ENCODE results near the gene AKNA. TPM values are rescaled to one million over a fixed set of nuclear protein-coding genes. Genes with fewer than 3 reads are reported as not detected.
A peak's percentile ranks its signal among the peaks of the same experiment; 100 is the strongest.

Gene AKNA
- total RNA-seq, 1 donor from 2014 or later: 24.6 TPM

GRCh38 chr9:114296338-114296737 is 91.4 kb downstream of the AKNA start:
- no peak overlapping the region for H3K4me3 Mint-ChIP-seq (ENCODE audit: low read depth)
- peaks cover 64% of the 10 kb centered on the region for H3K36me3 Mint-ChIP-seq (ENCODE audit: insufficient read depth)
- TF ChIP-seq CTCF (IDR thresholded peaks at IDR 0.05; ENCODE audit: unreplicated experiment): no peak
- no peaks in the 10 kb centered on the region for H3K4me1 Mint-ChIP-seq (ENCODE audit: low read depth)
- H3K27ac Mint-ChIP-seq: no peak overlapping the region
- no peaks in the 10 kb centered on the region for H3K27me3 Mint-ChIP-seq
- peaks cover 20% of the 10 kb centered on the region for H3K9me3 Mint-ChIP-seq (ENCODE audit: low read depth)
- no peak for DNase-seq (ENCODE audit: low spot score, unreplicated experiment)

- H3K27me3 Mint-ChIP-seq: no peaks in the 10 kb centered on the region
- no peak for TF ChIP-seq CTCF (IDR thresholded peaks at IDR 0.05; ENCODE audit: unreplicated experiment)
- peaks cover 1% of the 10 kb centered on the region for H3K4me1 Mint-ChIP-seq (ENCODE audit: low read depth)
- H3K9me3 Mint-ChIP-seq (ENCODE audit: low read depth): peaks cover 20% of the 10 kb centered on the region
- H3K4me3 Mint-ChIP-seq (ENCODE audit: low read depth): no peak overlapping the region
- H3K27ac Mint-ChIP-seq: no peak overlapping the region
- DNase-seq (ENCODE audit: low spot score, unreplicated experiment): no peak
- H3K36me3 Mint-ChIP-seq (ENCODE audit: insufficient read depth): peaks cover 64% of the 10 kb centered on the region
Measured at GRCh38 chr9:114294664-114295063, 93.1 kb downstream of the AKNA start.

- Mint-ChIP-seq H3K27ac (no peak overlapping the region), H3K27me3 (no peaks in the 10 kb centered on the region), H3K4me1 (ENCODE audit: low read depth) (peaks cover 1% of the 10 kb centered on the region), H3K36me3 (ENCODE audit: insufficient read depth) (peaks cover 51% of the 10 kb centered on the region), H3K4me3 (ENCODE audit: low read depth) (no peak overlapping the region), H3K9me3 (ENCODE audit: low read depth) (peaks cover 20% of the 10 kb centered on the region)
- no peak for DNase-seq (ENCODE audit: low spot score, unreplicated experiment)
- TF ChIP-seq CTCF (IDR thresholded peaks at IDR 0.05; ENCODE audit: unreplicated experiment): no peak
Measured at GRCh38 chr9:114291886-114292590, 95.7 kb downstream of the AKNA start.

GRCh38 chr9:114291064-114291474 is 96.7 kb downstream of the AKNA start:
- Mint-ChIP-seq H3K27me3 (no peaks in the 10 kb centered on the region), H3K27ac (peak overlapping the region; percentile 85), H3K9me3 (ENCODE audit: low read depth) (peaks cover 19% of the 10 kb centered on the region), H3K36me3 (ENCODE audit: insufficient read depth) (peaks cover 44% of the 10 kb centered on the region), H3K4me3 (ENCODE audit: low read depth) (no peak overlapping the region), H3K4me1 (ENCODE audit: low read depth) (peaks cover 1% of the 10 kb centered on the region)
- DNase-seq (ENCODE audit: low spot score, unreplicated experiment): peak; percentile 73
- TF ChIP-seq CTCF (IDR thresholded peaks at IDR 0.05; ENCODE audit: unreplicated experiment): peak; percentile 93

GRCh38 chr9:114290561-114290986 is 97.2 kb downstream of the AKNA start:
- H3K27me3 Mint-ChIP-seq: no peaks in the 10 kb centered on the region
- no peak for DNase-seq (ENCODE audit: low spot score, unreplicated experiment)
- TF ChIP-seq CTCF (IDR thresholded peaks at IDR 0.05; ENCODE audit: unreplicated experiment): no peak

More at GRCh38 chr9:114290561-114290986, 97.2 kb downstream of the AKNA start:
- Mint-ChIP-seq H3K27ac (peak overlapping the region; percentile 85), H3K36me3 (ENCODE audit: insufficient read depth) (peaks cover 41% of the 10 kb centered on the region), H3K4me3 (ENCODE audit: low read depth) (no peak overlapping the region), H3K4me1 (ENCODE audit: low read depth) (peaks cover 1% of the 10 kb centered on the region), H3K9me3 (ENCODE audit: low read depth) (peaks cover 15% of the 10 kb centered on the region)

Measured in progenitor cell of endocrine pancreas (in vitro differentiated cells).